COLO668 (cell line): Measurements from ENCODE around the gene KCNN1.
A peak's percentile ranks its signal among the peaks of the same experiment; 100 is the strongest.
"Not testable (repeated sequence)": the region's sequence is repeated elsewhere in the genome, so short reads cannot be mapped to it uniquely, and the experiment has no call there.

ENCODE experiments used
- DNase-seq: peaks from one replicate; lab custom pipeline; 2025; ENCODE audit not compliant: unreplicated experiment; lab: John Stamatoyannopoulos, UW

KCNN1 gene

DNA sequence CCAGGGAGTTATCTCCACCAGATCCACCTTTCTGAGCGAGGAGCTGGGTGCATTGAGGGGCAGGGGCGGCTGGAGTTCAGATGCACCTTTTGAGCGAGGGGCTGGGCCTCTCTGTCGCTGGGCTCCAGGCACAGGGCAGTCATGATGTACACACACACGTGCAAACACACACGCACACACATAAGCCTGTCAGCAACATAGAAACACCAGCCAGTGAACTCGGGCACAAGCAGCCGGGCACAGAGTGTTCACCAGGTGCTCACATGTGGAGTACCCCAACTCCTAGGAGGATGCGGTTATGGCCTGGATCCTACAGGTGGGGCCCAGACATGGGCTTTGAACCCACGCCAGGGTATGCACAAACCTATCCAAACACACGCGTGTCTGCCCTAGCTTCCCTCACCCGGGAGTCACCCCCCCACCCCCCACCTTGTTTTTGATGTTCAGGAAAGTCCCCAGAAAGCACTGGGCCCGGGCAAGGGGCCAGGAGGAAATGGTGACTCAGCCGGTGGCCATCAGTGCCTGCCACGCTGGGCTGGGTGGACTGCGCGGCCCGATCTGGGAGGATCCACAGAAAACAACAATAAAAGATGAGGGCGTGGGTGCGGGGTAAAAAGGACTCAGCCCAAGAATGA lies 54.3 kb downstream of the KCNN1 start:
- DNase-seq, result peak; percentile 60

DNA sequence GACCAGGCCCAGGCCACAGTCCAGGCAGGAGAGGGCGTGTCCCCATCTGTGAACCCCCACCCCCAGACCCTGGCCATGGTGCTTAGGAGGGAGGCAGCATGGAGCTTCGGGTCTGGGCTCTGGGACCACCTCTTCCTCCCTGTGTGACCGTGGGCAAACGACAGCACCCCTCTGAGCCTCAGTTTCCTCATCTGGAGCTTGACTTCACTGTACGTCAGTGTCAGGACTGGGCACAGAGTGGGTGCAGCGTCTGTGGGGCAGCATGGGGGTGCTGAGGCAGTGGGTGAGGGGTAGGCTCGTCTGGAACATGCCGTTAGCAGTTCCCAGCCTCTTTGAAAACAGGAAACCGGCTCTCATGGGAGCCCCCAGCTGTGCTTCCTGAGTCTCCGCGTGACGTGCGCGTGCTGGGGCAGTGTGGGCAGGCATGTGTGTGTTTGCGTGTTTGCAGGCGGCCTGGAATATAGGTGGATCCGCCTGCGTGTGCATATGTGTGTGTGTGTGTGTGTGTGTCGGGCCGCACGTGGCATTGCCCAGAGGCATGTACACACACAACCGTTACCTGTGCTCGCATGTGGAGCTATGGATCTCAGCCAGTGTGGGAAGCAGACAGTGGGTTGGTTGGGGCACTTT lies 56.8 kb downstream of the KCNN1 start:
- DNase-seq, result peak; percentile 71

DNA sequence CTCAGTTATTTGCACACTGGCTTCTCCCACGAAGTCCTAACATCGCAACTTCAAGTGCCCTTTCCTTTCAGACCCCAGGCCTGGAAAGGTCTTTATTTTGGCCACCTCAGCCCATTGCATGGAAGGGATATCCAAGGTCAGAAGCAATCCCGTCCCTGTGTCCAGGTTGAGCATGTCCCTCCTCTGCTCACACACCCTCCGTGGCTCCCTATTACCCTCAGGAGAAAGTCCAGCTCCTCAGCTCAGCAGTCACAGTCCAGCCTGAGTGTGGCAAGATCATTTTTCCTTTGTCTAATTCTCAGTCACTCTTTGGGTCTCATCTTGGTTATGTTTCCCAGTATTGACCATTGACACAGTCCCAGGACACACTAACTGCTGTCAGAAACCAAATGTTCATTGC lies 60.2 kb downstream of the KCNN1 start:
- DNase-seq, result no peak

DNA sequence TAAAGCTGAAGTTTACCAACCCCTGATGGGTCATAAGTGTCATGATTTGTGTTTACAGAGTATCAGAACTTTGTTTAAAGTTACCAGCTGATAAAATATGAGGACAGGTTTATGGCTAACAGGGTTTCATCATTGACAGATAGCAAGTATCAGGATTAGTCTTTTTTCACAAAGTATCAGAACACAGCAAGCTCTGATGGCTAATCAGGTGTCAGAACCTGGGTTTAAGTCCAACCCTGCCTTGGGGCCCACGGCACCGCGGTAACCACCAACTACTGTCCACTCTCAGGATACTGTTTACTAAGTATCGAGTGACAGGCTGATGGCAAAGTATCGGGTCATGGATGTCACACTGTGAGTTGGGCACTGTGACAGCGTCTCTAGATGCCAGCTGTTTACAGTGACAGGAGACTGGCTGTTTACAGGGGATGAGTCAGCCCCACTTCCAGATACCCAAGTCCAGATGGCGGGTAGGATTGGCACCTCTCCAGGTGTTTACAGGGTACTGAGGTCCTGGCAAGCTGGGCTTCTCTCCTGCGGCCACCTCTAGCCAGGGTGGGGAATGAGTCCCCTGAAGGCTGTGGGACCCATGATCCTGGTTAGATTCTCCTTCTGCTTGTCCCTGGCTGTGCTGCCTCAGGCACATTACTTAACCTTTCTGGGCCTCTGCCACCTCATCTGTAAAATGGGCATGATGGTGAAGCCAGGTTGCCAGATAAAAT lies 62.9 kb downstream of the KCNN1 start:
- DNase-seq, result peak; percentile 96

DNA sequence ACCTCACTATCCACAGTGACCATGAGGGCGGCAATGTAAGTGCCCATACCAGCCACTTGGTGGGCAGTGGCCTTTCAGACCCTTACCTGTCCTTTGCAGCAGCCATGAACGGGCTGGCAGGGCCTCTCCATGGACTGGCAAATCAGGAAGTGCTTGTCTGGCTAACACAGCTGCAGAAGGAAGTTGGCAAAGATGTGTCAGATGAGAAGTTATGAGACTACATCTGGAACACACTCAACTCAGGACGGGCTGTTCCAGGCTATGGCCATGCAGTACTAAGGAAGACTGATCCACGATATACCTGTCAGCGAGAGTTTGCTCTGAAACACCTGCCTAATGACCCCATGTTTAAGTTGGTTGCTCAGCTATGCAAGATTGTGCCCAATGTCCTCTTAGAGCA lies 64.5 kb downstream of the KCNN1 start:
- not testable (repeated sequence) for DNase-seq

DNA sequence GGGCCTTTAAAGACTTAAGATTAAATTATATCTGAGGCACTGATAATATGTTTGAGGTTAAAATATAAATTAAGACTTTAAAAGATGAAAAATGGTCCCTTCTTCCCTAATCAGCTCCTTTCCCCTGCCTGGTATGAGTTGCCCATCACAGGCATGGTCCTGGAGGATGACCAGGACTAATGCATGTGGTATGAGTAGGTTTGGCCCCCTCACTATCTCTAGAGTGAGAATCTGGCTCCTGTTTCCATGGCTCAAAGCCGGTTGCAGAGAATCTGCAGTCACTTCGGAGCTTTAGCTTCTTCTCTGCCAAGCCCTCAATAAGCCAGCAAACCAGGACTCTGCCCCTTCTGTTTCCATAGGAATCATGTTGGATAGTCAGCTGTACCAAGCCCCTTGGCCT lies 65.2 kb downstream of the KCNN1 start:
- DNase-seq, result not testable (repeated sequence)

DNA sequence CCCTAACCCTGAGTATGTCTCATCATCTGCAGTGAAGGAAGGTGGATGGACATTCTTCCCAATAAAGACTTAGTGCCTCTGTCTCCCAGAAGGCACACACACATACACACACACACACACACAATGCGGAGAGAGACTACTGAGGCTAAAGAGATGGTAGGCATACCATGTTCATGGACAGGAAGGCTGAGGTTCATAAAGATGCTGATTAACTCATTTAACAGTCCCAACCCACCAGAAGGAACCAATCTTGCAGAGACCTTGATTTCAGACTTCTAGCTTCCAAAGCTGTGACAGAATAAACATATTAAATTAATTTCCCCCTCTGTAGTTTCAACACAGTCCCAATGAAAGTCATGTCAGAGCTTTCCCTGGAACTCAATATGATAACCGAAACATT lies 74.1 kb downstream of the KCNN1 start:
- no peak for DNase-seq

DNA sequence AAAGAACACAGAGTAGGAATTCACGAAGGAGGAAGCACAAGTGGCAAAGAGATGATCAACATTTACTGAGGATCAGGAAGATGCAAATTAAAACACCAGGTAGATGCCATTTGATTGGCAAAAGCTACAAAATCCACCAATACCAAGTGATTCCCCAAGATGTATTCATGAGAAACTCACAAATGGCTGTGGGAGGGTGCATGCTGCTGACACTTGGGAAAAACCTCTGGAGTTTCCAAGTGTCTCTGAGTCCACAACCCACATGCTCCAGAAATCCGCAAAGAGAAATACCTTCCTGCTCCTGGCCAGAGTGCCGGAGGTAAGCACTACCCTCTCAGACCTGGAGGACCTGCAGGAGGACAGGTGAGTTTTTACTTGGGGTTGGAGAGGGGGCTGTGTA lies 76.8 kb downstream of the KCNN1 start:
- no peak for DNase-seq

DNA sequence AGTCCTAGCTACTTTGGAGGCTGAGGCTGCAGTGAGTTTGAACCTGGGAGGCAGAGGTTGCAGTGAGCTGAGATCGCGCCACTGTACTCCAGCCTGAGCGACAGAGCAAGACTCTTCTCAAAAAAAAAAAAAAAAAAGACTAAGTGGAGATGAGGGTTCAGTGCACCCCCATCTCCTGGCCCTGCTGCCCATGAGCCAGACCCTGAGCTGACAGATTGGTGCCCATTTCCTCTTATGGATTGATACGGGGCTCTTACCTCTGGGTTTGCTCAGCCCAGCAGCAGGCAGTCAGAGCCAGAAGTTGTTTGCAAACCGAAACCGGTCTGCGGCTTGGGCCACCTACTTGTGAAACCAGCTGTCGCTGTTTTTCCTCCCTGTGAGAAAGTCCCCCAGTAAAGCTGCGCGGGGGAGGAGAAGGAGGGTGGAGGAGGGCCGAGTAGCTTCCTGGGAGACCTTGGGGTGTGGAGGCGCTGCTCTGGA lies 78.0 kb downstream of the KCNN1 start:
- DNase-seq, result peak; percentile 82

DNA sequence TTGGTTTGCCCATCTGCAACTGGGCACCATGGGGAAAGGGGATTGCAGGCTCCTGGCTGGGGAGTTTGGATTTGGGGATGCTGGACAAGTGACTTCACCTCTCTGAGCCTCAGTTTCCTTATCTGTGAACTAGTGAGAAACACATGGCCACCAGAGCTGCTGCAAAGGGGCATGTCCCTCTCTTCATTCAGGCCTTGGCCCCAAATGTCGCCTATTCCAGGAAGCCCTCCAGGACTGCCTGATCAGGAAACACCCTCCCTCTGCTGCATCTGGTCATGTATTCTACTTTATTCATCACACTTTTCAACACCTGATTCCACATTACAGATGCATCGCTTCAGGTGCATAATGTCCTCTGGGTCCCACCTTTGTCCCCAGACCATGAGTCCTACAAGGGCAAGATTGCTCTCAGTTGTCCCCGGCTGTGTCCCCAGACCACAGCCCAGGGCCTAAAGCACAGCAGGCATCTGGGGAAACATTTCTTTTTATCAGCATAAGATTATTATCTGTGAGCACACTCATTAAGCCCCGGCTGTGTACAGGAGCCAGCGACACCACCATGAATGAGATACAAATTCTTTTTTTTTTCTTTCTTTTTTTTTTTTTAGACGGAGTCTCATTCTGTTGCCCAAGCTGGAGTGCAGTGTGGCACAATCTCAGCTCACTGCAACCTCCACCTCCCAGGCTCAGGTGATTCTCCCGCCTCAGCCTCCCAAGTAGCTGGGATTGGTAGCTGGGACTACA lies 78.6 kb downstream of the KCNN1 start:
- DNase-seq, result no peak

DNA sequence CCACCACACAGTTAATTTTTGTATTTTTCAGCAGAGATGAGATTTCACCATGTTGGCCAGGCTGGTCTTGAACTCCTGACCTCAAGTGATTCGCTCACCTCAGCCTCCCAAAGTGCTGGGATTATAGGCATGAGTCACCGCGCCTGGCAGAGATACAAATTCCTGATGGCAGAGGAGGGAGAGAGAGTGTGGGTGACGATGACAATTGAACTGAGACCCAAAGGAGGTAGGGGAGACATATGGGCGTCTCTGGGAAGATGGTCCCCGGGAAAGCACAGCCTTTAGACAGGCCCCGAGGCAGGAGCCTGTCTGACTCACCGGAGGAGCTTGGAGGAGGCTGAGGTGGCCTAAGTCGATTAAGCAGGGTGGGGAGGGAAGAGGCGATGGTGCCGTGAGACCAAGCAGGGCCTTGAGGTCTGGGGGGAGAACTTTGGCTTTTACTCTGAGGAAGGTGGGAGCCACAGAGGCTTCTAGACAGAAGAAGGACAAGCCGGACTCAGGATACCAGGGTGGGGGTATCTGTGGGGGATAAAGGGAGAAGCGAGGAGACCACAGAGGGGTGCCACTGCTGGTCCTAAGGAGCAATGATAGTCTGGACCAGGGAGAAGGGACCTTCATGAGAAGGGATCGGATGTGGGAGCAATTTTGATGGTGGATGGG lies 79.3 kb downstream of the KCNN1 start:
- no peak for DNase-seq

DNA sequence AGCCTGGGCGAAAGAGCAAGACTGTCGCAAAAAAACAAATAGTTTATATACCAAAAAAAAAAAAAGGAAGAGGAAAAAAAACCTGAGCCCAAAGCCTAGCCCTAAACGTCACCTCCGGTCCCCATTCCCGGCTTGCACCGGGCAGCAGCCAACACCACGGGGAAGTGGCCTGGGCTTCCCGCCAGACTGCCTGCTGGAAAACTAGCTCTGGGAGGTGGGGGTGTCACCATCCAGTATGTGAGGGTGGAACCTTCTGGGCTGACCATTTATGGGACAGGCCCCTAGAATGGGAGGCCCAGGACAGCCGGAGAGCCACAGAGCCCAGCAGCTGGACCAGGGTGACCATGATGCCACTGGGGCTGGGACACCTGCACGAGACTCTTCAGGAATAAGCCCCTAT lies 82.5 kb downstream of the KCNN1 start:
- DNase-seq, result no peak
